Large intestine (tissue), 3 donors: ENCODE data around the gene FRMD4A. TPM values are rescaled to one million over a fixed set of nuclear protein-coding genes. Genes with fewer than 3 reads are reported as not detected.
"Not testable (repeated sequence)": the region's sequence is repeated elsewhere in the genome, so short reads cannot be mapped to it uniquely, and the experiment has no call there.

Source experiments
- DNase-seq, 2 donors: peaks; one replicate each; pipeline versions ENCODE4 v3.0.0 to v3.0.0-alpha.2; 2013
- H3K27ac ChIP-seq: one replicate; pipeline ENCODE4 v1.5.1; 2013; ENCODE audit warnings: low read length
- H3K27me3 ChIP-seq: 2 replicates; pipeline ENCODE4 v1.6.1; 2013; ENCODE audit warnings: low read length; ENCODE audit not compliant: control insufficient read depth, insufficient read depth
- H3K36me3 ChIP-seq: 2 replicates; pipeline ENCODE4 v1.6.1; 2013; ENCODE audit warnings: low read length; ENCODE audit not compliant: control insufficient read depth, insufficient read depth
- H3K4me1 ChIP-seq: one replicate; pipeline ENCODE4 v1.6.1; 2013; ENCODE audit warnings: low read length; ENCODE audit not compliant: control insufficient read depth, insufficient read depth
- H3K4me3 ChIP-seq: one replicate; pipeline ENCODE4 v1.5.1; 2013; ENCODE audit warnings: low read length
- H3K9me3 ChIP-seq: one replicate; pipeline ENCODE4 v1.6.1; 2013; ENCODE audit warnings: mild to moderate bottlenecking, low read depth, low read length, moderate library complexity; ENCODE audit not compliant: control insufficient read depth
- WGBS: methylation state at CpG from one replicate; pipeline ENCODE4 v1.1.5; 2013; ENCODE audit warnings: low lambda C conversion rate; ENCODE audit not compliant: insufficient coverage; 5-methylcytosine and 5-hydroxymethylcytosine counted together
- polyA plus RNA-seq: library from polyadenylated mRNA; unstranded; fragments of 120-200 nt; gene quantifications from one replicate; pipeline ENCODE4 v1.2.1, GENCODE V29; 2013

FRMD4A gene
- polyA plus RNA-seq, 1 donor: 19.8 TPM

DNA sequence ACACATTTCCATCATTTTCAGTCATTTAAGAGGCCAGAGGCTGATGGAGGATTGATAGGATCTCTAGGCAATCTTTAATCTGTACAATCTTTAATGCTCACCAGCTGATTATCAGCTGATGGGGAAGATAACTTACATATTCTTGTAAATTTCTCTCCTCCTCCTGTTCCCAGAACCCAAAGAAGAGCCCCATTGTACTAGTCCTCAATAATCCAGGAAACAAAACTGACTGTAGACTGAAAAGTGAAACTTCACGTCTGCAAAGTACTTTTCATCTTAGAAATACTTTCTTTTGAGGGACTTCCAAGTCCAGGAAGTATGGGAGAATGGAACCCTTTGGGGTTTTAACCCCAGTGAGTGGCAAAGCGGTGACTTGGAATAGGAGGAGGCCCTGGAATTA is 283.3 kb downstream of the FRMD4A start:
- Histone ChIP-seq H3K4me3 (no peak overlapping the region), H3K27ac (no peak overlapping the region), H3K4me1 (no peaks in the 10 kb centered on the region), H3K36me3 (no peaks in the 10 kb centered on the region), H3K9me3 (no peaks in the 10 kb centered on the region), H3K27me3 (no peaks in the 10 kb centered on the region)
- DNase-seq: no peak
- WGBS: no CpG with 5 or more reads among the region's 2 CpGs

GRCh38 chr10:14042051-14042450 is 288.7 kb downstream of the FRMD4A start:
- not testable (repeated sequence) for DNase-seq, H3K4me3 ChIP-seq, H3K27ac ChIP-seq, H3K9me3 ChIP-seq, H3K4me1 ChIP-seq, H3K27me3 ChIP-seq, H3K36me3 ChIP-seq
- no CpG with 5 or more reads among the region's 7 CpGs for WGBS

DNA sequence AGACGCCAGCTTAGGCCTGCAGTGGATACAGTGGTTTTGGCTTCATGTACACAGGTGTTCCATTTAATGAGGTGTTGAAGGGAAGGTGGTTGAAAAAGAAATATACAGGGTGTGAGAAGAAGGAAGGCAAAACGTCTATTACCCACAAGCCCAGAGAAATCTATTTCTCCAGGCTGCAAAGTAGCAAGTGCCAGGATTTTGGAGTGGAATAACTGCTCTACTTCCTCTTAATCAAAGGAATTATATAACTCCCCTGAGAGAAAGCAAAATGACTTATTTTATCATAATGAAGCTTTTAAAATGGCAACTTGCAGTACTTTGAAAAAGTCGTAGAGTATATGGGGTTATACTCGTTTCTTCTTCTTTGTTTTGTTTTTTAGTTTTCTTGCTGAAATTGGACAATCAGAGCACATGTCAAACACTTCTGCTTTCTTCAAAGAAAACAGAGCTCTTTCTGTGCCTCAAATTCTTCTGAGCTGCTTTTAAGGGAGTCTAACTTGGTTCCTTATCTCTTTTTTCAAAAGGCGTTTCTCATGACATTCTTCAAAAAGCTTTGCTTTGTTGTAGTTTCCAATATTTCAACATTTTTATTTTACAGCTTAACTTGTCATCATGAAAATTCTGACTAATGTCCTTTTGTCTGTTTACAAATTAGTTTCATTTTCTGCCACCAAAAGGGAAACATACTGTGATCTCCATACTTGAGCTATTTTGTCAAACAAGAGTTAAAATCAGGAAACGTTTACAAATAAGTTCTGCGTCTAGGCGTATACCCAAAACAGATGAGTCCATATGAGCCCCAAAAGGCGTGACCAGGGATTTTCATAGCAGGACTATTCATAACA is 289.7 kb downstream of the FRMD4A start:
- Histone ChIP-seq H3K36me3 (no peaks in the 10 kb centered on the region), H3K27me3 (no peaks in the 10 kb centered on the region), H3K4me3 (no peak overlapping the region), H3K27ac (no peak overlapping the region), H3K9me3 (no peaks in the 10 kb centered on the region), H3K4me1 (no peaks in the 10 kb centered on the region)
- 74% methylated on average over 6 of the region's 9 CpGs for WGBS
- no peak for DNase-seq

GRCh38 chr10:14039968-14040668 is 290.6 kb downstream of the FRMD4A start:
- H3K27ac ChIP-seq: no peak overlapping the region
- H3K27me3 ChIP-seq: no peaks in the 10 kb centered on the region
- no CpG with 5 or more reads among the region's 4 CpGs for WGBS
- DNase-seq: no peak
- H3K36me3 ChIP-seq: no peaks in the 10 kb centered on the region
- no peak overlapping the region for H3K4me3 ChIP-seq
- H3K9me3 ChIP-seq: no peaks in the 10 kb centered on the region
- no peaks in the 10 kb centered on the region for H3K4me1 ChIP-seq

DNA sequence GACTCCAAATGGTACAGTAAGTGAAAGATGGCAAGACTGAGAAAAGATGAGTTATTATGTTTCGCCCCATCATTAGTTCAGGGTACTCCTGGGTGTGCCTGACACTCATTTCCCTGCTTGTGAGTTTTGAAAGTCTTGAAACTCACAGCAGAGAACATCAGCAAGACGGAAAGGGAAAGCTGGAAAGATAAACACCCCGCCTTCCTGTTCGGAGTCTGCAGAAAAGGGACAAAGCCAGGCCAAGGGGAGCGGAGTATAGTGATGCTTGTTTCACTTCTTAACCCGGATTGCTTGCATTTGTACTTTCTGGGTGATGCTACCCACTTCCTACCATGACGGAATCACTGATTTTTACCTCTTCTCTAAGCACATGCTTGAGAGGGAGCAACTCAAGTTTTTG is 294.5 kb downstream of the FRMD4A start:
- H3K4me1 ChIP-seq: no peaks in the 10 kb centered on the region
- no peak overlapping the region for H3K4me3 ChIP-seq
- no peak overlapping the region for H3K27ac ChIP-seq
- DNase-seq: no peak
- no peaks in the 10 kb centered on the region for H3K9me3 ChIP-seq
- no peaks in the 10 kb centered on the region for H3K36me3 ChIP-seq
- no CpG with 5 or more reads among the region's 7 CpGs for WGBS
- H3K27me3 ChIP-seq: no peaks in the 10 kb centered on the region

GRCh38 chr10:14035506-14035905 is 295.2 kb downstream of the FRMD4A start:
- Histone ChIP-seq H3K36me3 (no peaks in the 10 kb centered on the region), H3K27me3 (no peaks in the 10 kb centered on the region), H3K4me3 (no peak overlapping the region), H3K27ac (no peak overlapping the region), H3K9me3 (no peaks in the 10 kb centered on the region), H3K4me1 (no peaks in the 10 kb centered on the region)
- WGBS: 100% methylated on average over 3 of the region's 6 CpGs
- no peak for DNase-seq

DNA sequence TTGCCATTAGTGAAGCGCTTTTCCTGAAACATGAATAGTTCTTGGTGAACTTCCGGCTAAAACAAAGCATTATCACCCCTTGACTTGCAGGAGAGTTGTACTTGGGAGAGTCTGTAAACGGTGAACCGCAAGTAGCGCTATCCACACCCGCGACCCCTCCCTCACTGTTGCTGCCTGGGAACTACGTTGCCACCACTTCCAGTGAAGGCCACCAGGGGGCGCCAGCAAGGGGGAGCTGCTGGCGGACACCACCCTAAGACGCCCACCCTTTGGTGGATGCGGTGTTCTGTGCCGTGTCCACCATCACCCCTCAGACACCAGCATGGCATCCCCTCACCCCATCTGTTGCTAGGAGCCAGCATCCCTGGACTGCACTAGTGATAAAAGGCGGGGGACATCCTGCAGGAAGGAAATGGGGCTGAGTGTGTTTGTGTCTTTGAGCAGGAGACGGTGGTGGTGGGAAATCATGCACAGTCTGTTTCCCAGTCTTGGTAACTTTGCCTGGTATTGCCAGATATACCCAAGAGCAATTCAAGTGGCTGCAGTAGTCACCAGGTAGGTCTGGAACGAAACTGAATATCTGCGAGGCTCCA is 298.2 kb downstream of the FRMD4A start:
- H3K27me3 ChIP-seq: no peaks in the 10 kb centered on the region
- no peak overlapping the region for H3K27ac ChIP-seq
- DNase-seq: no peak
- H3K9me3 ChIP-seq: no peaks in the 10 kb centered on the region
- H3K36me3 ChIP-seq: no peaks in the 10 kb centered on the region
- H3K4me1 ChIP-seq: no peaks in the 10 kb centered on the region
- no CpG with 5 or more reads among the region's 17 CpGs for WGBS
- no peak overlapping the region for H3K4me3 ChIP-seq

GRCh38 chr10:14026325-14026724 is 304.4 kb downstream of the FRMD4A start:
- no peak for DNase-seq
- WGBS: no CpG with 5 or more reads among the region's 4 CpGs

DNA sequence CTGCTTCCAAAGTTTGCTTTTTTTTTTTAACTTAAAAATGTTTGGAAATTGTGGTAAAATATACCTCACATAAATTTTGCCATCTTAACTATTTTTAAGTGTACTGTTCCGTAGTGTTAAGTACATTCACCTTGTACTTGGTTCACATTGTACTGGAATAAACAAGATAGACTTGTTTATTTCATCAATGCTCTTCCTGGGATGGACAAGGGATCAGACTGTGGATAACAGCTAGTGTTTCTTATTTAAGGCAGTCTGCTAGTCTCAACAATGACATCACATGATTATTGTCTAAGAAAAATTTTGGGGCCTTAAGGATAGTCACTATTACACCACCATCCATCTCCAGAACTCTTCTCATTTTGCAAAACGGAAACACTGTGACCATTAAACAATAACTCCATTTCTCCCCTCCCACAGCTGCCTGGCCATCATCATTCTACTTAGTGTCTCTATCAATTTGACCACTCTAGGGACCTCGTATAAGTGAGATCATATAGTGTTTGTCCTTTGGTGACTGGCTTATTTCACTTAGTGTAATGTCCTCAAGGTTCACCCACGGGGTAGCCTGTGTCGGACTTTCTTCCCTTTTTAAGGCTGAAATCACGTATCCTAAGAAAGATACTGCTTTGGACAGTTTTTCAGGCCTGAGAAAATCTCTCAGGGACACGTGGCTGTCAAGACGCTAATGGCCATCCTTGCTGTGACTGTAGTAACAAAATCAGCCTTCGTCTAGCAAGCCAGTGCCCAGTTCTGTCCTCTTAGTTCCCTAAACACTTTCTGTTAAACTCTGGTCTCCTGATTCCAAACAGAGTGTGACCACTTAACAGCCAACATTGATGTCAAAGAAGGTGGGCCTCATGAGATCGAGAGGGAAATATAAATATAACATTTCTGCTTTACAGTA is 305.2 kb downstream of the FRMD4A start:
- Histone ChIP-seq H3K4me3 (no peak overlapping the region), H3K36me3 (no peaks in the 10 kb centered on the region), H3K27me3 (no peaks in the 10 kb centered on the region), H3K4me1 (no peaks in the 10 kb centered on the region), H3K9me3 (no peaks in the 10 kb centered on the region), H3K27ac (no peak overlapping the region)
- 57% methylated on average over 1 of the region's 10 CpGs for WGBS
- DNase-seq: no peak

More at GRCh38 chr10:14026325-14026724, 304.4 kb downstream of the FRMD4A start:
- Histone ChIP-seq H3K4me1 (no peaks in the 10 kb centered on the region), H3K36me3 (no peaks in the 10 kb centered on the region), H3K27me3 (no peaks in the 10 kb centered on the region), H3K9me3 (no peaks in the 10 kb centered on the region), H3K4me3 (no peak overlapping the region), H3K27ac (no peak overlapping the region)
